Middle frontal gyrus (tissue), 1 donor: ENCODE measurements around the gene TSACC.
A peak's percentile ranks its signal among the peaks of the same experiment; 100 is the strongest.
"Not testable (repeated sequence)": the region's sequence is repeated elsewhere in the genome, so short reads cannot be mapped to it uniquely, and the experiment has no call there.

Experiments
- DNase-seq: peaks from one replicate; pipeline ENCODE4 v3.0.0-alpha.2; 2015; ENCODE audit warnings: low spot score; ENCODE audit errors: extremely low spot score

The TSACC gene

GRCh38 chr1:156338180-156338976 lies at the start of gene TSACC, which contains the start of gene CCT3:
TSS of gene TSACC (plus strand) at chr1:156338526. CDS start at chr1:156339758, 1,232 bp downstream.
TSS of gene CCT3 (minus strand) at chr1:156338292. CDS start at chr1:156338184, 108 bp downstream.
- peak; percentile 97 for DNase-seq

DNA sequence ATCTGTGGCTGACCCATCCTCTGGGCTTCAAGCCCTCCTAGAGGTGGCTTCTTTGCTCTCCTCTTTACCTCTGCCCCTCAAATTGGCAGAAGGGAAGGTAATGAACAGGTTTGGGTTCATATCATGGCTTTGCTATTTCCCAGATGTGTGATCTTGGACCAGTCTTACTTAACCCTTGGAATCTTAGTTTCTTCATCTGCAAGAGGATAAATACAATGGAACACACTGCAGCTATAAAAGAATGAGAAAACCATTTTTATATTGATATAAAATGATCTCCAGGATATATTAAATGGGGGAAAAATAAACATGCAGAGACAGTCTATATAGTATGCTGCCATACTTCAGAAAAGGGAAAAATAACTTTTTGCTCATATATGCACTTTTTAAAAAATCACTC lies 48.5 kb upstream of the TSACC start:
- no peak for DNase-seq

GRCh38 chr1:156291226-156292061 lies 46.9 kb upstream of the TSACC start:
- peak; percentile 53 for DNase-seq

DNA sequence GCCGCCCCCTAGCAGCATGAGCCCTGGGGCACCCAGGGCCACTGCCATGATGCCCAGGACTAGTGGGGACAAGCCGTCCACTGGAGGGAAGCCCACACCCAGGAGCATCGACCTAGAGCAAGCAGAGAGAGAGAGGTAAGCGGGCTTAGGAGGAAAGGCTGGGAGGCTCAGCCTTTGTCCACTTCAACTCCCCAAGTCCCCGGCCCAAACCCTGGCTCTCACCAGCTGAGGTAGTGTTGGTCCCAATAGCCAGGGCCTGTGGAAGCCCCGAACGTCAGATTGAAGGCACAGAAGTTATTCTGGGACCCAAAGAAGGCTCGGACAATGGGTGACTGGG lies 45.3 kb upstream of the TSACC start:
- no peak for DNase-seq

GRCh38 chr1:156293895-156294294 lies 44.4 kb upstream of the TSACC start:
- no peak for DNase-seq

- DNase-seq: peak; percentile 54
Observed at GRCh38 chr1:156295391-156295947, 42.9 kb upstream of the TSACC start, which contains the start of gene GLMP. TSS of gene GLMP (minus strand) at chr1:156295679. CDS start at chr1:156295645, 34 bp downstream.

GRCh38 chr1:156298852-156299357 lies 39.4 kb upstream of the TSACC start, which contains the start of gene VHLL:
TSS of gene VHLL (minus strand) at chr1:156299307. CDS start at chr1:156299189, 118 bp downstream.
- DNase-seq: no peak

GRCh38 chr1:156303241-156303640 lies 35.1 kb upstream of the TSACC start:
- no peak for DNase-seq

GRCh38 chr1:156305215-156305614 lies 33.1 kb upstream of the TSACC start:
- no peak for DNase-seq

GRCh38 chr1:156308078-156308477 lies 30.2 kb upstream of the TSACC start:
- no peak for DNase-seq

DNA sequence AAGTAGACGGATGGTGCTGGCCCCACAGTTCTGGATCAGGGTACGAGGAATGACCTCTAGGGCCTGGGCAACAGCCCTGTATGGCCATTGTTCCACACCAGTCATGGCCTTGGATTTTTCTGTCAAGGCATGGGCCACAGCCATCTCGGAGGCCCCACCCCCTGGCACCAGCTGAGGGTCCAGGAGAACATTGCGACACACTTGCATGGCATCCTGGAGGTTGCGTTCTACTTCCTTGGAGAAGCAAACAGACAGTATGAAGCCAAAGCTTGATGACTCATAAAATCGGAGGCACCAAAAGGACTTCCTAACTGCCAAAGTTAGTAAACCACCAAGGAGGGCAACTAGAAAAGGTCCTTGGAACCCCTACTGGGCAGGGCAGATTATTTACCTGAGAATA lies 27.4 kb upstream of the TSACC start:
- DNase-seq: no peak

DNA sequence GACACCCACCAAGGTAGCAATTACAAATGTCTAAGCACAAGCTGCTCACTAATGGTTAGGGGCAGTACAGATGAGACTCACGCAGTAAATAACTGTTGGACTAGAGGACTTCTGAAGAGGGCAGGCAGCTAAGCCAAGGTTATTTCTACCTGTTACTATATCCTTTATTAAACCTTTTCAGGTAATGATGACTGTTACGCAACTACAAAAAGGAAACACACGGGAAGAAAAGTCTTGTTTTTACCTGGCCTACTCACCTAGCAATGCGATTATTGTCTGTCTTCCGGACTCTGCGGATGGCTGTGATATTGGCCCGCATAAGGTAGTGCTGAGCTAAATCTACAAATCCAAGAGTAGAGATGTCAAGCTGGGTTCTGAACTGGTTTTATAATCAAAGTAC lies 21.4 kb upstream of the TSACC start:
- no peak for DNase-seq

GRCh38 chr1:156319664-156320063 lies 18.7 kb upstream of the TSACC start:
- no peak for DNase-seq

DNA sequence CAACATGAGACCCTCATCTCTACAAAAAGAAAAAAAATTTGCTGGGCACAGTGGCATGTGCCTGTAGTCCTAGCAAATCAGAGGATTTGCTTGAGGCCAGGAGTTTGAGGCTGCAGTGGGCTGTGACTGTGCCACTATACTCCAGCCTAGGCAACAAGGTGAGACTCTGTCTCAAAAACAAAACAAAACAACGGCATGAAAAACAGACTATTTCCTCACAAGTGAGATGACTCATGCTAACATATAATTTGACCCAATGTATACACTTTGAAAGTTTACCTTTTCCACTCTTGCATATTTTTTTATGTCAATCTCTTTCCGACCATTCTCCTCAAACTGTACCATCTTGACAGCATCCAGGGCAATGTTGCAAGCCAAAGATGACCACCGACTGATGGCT lies 17.8 kb upstream of the TSACC start:
- no peak for DNase-seq

DNA sequence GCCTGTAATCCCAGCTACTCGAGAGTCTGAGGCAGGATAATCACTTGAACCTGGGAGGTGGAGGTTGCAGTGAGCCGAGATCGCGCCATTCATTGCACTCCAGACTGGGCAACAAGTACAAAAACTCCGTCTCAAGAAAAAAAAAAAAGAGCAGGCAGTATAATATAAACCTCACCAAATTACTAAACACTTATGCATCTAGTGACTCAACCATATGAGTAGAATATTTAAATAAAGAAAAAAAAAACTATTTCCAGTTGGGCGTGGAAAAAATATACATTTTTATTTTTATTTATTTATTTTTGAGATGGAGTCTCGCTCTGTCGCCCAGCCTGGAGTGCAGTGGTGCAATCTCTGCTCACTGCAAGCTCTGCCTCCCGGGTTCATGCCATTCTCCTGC lies 15.1 kb upstream of the TSACC start:
- DNase-seq: not testable (repeated sequence)

- no peak for DNase-seq
Observed at GRCh38 chr1:156336242-156336641, 2.1 kb upstream of the TSACC start.

DNA sequence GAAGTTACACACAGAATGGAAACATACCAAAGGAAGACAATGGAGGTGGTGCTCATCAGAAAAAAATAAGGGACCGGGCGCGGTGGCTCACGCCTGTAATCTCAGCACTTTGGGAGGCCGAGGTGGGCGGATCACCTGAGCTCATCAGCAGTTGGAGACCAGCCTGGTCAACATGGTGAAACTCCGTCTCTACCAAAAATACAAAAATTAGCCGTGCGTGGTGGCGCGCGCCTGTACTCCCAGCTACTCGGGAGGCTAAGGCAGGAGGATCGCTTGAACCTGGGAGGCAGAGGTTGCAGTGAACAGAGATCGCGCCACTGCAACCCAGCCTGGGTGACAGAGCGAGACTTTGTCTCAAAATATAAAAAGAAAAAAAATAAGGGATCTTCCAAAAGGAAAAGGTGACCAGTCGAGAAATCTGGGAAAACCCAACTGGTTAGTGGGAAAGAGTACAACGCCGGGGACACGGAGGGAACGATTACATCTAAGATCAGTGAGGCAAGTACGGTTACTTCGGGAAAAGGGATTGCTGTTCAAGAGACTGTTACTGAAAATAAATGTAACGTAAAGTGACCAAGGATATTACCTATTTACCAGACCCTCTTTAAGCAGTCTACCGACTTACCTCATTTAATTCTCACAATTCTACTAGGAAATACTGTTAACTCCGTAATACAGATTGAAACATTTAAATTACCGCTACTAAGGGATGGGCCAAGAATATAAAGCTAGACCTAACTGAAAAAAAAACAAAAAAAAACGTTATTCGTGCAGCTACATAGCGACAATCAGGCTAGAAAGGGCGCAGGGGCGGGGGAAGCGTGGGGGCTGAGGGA lies 1.1 kb upstream of the TSACC start:
- no peak for DNase-seq

- DNase-seq: no peak
Observed at GRCh38 chr1:156337888-156338179, 492 bp upstream of the TSACC start.

DNA sequence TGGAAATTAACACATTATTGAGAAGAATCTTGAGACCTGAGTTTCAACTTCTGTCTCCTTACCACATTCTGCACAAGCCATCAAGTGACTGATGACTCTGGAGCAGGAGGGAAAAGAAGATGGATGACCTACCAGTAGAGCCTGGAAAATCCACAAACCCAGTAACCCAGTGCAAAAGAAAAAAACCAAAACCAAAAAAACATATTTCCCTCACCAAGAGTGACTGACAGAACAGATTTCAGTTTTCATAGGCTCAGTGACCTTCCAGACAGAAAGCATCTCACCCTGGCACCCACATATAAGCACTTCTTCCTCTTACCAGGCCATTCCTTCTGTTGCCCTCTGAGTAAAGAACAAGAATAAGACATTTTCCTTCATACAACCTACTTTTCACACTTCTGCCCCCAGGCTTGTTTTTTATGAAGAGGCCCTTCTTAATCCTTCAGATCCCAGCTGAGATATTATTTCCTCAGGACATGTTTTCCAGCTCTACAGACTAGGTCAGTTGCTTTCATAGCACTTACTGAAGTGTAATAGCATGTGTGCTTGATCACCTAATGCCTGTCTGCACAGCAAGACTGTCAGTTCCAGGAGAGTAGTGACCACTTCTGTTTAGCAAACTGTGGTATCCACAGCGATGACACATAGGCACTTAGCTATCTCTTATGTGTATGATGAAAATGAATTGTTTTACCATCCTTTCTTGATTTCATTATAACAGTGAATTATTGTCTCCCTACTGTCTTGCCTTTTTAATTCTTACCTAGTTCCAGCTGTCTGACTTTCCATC lies 4.0 kb downstream of the TSACC start:
- no peak for DNase-seq

GRCh38 chr1:156344409-156344808 lies 6.1 kb downstream of the TSACC start:
- DNase-seq: no peak
